Activated CD8-positive, alpha-beta memory T cell treated with anti-CD3 and anti-CD28 coated beads for 4 hours (primary cell): ENCODE results near the gene MLYCD.

Experiments
- DNase-seq, 2 donors: peaks; one replicate each; pipeline ENCODE4 v3.0.0-alpha.2; 2020; ENCODE audit warnings: low read depth in 2 of 2

MLYCD gene

GRCh38 chr16:83954577-83955016 is 55.7 kb downstream of the MLYCD start:
- DNase-seq, result no peak

- no peak for DNase-seq
Observed at GRCh38 chr16:83955218-83956130, 56.6 kb downstream of the MLYCD start.

DNA sequence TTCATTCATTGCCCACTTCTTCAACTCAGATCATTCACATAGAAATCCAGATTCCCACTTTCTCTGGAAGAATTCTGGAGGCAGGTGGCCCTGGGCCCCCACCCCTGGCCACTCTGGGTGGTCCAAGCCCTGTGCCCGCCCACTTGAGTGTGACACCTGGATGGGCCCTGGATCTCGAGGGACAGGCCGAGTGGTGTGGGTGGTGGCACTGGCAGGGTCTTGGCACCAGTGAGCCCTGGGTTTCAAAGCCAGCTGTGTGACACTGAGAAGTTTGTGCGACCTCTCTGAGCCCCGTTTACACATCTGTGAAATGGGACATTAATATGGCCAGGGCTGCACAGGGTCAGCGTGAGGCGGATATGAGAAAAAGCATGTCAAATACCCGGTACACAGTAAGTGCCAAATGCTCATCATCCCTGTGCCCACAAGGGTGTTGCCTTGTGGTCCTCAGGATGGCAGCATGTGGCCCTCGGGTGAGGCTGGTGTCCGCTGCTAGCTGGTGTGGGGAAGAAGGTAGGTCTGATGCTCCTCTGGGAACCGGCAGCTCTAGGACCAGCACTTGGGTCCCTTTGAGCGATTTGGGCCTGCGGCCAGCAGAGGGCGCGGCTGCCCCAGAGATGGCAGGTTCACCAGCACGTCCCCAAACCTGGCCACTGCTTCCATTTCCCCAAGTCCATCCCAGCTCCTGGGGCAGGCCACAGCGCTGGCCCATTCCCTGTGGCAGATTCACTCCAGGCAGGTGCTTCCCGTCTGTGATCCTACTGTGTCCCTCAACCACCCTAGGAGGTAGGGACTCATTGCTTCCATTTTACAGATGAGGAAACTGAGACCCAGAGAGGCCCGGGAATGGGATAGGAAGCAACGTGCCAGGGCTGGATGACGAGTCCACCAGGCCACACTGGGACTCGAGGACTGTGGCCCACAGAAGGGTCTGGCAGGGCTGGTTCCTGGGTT is 57.7 kb downstream of the MLYCD start:
- DNase-seq, result peak; percentile 19 to 45

GRCh38 chr16:83957296-83957855 is 58.5 kb downstream of the MLYCD start:
- no peak for DNase-seq

DNA sequence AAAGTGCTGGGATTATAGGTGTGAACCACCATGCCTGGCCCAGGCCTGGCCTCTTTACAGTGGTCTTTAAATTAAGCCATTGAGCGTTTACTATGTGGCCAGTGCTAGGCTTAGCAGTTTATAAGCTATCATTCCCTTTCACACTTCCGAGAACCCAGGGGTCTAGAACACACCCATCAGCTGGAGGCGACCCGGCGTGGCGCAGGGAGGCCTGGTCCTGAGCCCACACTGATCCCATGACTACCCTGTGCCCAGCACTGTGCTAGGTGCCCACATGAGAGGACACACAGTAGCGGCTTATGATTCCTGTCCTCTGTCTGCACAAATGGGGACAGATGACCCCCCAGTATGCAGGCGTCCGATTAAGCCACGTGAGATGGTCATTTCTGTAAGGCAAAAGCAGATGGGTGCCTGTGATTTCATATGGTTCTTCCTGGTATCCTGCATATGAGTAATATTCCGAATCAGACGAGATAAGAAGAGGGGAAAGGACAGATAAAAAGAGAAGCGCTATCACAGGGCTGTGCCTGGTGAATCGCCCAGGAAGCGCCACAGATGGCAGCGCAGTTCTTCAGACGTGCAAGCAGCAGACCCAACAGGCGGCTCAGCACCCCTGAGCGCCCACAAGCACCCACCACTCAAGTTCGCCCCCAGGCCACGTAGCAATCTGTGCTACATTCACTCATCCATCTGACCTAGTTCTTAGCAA is 59.4 kb downstream of the MLYCD start:
- no peak for DNase-seq

DNA sequence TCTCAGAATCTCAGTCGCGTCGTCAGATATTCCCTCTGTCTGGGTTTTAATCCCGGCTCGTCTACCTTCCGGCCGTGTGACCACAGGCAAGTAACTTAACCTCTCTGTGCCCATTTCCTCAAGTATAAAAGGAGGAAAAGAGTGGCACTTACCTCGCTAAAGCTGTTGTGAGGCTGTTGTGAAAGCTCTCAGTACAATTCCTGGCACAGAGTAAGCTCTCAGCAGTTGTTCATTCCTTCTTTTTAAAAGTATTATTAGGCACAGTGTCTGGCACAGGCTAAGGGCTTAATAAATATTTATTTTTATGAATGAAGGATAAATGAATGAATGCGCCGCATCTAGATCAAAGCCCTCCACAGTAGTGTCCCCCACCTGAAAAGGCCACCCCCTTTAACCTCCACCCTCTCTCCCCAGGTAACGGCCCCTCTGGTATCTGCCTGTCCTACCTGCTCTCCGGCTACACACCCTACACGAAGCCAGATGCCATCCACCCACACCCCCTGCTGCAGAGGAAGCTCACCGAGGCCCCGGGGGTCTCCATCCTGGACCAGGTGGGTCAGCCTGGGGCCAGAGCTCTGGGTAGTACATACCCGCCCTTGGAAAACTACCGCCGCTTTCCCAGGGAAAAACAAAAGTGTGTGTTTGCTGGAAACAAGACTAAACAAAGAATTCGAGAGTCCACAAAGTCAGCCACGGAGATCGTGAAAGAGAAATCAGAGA is 60.1 kb downstream of the MLYCD start:
- no peak for DNase-seq

DNA sequence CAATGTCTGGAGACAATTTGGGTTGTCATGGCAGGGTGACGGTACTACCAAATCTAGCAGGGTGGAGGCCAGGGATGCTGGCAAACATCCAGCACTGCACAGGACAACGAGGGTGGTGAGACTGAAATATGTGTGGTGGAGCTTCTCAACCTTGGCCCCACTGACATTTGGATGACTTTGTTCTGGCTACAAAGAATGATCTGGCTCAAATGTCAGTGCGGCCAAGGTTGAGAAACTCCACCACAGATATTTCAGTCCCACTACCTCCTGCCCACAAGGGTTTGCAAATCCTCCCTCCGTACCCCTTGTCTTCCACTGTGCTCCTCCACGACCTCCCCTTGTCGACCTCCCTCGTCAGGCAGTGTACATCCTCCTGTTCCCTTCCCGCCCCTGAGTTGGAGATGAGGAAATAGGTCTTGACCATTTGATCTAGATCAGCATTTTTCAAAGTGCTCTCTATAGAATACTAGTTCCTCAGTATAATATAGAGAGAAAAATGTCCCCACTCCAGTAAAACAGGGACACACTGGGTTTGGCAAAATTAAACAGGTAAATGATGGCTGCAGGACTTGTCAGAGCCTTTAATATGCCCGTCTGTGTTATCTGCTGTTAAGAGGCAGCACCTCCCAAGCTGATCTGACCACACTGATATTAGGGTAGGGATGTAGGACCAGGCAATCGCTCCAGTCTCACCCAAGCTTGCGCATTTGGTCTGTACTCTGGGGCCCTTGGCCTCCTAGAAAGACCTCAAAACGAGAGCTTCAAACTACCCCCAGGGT is 60.9 kb downstream of the MLYCD start:
- no peak for DNase-seq

DNA sequence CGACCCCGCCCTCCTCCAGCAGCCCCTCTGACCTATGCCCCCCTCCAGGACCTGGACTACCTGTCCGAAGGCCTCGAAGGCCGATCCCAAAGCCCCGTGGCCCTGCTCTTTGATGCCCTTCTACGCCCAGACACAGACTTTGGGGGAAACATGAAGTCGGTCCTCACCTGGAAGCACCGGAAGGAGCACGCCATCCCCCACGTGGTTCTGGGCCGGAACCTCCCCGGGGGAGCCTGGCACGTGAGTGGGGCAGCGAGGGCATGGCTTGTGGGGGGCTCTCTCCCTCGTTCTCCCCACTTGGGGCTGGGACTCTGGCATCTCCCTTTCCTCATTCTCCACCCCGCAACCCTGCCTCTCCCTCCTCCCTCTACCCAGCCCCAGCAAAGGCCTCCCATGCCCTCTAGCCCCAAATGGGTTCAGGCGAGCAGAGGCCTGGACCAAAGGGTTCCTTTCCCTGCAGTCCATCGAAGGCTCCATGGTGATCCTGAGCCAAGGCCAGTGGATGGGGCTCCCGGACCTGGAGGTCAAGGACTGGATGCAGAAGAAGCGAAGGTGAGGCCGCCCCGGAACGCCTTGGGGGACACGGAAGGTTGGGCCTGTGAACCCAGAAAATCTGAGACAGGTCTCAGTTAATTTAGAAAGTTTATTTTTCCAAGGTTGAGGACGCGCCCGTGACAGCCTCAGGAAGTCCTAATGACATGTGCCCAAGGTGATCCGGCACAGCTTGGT is 61.8 kb downstream of the MLYCD start:
- no peak for DNase-seq

DNA sequence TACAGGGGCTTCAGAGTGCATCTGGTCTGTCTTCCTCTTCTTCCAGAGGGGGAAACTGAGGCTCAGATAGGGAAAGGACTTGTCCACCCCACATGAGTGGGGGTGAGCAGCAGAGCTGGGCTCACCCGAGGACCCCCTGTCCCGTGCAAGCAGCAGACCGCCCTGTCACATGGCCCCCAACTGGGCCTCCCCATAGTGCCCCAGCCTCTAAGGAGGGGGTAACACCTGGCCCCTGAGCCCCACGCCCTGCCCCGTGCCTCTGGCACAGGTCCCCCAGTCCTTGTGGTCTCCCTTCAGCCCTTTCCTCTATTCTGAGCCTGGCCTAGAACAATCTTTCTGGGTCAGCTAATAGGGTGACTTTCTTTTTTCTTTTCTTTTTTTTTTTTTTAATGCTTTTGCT is 62.7 kb downstream of the MLYCD start:
- DNase-seq, result no peak

DNA sequence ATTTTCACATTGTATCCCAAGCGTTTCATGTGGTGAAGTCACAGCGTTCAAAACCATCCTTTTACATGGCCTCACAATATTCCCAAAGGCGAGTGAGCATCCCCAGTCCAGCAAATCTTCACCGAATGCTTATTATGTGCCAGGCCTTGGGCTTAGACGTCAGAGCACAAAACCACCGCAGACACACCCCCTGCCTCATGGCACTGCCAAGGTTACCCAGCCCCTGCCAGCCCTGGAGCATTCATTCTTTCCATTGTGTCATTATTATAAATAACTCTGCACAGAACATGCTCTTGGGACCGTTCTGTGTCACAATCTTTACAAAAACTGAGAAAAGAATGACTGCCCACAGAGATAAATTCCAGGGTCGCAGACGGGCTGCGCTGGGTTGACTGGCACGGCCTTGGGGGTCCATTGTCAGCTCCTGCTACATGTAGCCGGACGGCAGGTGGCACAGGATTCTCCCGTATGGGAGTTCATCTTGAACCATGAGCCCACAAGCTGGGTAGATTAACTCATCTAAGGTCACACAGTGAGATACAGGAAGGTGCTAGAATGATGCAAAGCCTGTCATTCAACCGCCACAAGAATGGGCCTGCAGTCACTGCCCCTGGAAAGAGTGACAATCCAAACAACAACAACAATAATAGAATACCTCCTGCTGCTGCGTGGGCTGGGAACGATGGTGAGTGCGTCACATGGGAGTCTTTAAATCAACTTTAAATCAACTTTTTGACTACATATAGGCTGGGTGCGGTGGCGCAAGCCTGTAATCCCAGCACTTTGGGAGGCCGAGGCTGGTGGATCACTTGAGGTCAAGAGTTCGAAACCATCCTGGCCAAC is 64.6 kb downstream of the MLYCD start:
- DNase-seq, result no peak

DNA sequence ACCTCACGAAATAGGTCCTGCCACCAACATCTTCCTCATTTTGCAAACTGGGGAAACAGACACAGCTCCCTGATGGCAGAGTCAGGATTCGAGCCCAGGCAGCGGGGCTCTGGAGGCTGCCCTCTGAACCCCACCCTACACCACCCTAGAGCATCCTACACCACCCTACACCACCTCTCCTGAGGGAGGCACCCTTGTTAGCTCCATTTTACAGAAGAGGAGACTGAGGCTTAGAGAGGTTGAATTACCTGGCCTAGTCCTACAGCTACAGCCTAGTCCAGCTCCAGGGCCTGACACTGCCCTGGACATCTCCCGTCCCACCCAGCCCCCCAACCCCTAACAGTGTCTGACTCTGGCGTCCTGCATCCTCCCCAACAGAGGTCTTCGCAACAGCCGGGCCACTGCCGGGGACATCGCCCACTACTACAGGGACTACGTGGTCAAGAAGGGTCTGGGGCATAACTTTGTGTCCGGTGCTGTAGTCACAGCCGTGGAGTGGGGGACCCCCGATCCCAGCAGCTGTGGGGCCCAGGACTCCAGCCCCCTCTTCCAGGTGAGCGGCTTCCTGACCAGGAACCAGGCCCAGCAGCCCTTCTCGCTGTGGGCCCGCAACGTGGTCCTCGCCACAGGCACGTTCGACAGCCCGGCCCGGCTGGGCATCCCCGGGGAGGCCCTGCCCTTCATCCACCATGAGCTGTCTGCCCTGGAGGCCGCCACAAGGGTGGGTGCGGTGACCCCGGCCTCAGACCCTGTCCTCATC is 65.9 kb downstream of the MLYCD start:
- DNase-seq, result no peak

DNA sequence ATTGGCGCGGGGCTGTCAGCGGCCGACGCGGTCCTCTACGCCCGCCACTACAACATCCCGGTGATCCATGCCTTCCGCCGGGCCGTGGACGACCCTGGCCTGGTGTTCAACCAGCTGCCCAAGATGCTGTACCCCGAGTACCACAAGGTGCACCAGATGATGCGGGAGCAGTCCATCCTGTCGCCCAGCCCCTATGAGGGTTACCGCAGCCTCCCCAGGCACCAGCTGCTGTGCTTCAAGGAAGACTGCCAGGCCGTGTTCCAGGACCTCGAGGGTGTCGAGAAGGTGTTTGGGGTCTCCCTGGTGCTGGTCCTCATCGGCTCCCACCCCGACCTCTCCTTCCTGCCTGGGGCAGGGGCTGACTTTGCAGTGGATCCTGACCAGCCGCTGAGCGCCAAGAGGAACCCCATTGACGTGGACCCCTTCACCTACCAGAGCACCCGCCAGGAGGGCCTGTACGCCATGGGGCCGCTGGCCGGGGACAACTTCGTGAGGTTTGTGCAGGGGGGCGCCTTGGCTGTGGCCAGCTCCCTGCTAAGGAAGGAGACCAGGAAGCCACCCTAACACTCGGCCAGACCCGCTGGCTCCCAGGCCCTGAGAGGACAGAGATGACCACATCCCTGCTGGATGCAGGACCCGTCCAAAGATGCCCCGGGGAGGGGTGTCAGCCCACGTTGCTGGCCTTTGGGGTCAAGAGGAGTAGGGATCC is 66.7 kb downstream of the MLYCD start:
- no peak for DNase-seq

GRCh38 chr16:83966153-83966696 is 67.3 kb downstream of the MLYCD start:
- no peak for DNase-seq

- no peak for DNase-seq
Observed at GRCh38 chr16:83967091-83967490, 68.2 kb downstream of the MLYCD start.

DNA sequence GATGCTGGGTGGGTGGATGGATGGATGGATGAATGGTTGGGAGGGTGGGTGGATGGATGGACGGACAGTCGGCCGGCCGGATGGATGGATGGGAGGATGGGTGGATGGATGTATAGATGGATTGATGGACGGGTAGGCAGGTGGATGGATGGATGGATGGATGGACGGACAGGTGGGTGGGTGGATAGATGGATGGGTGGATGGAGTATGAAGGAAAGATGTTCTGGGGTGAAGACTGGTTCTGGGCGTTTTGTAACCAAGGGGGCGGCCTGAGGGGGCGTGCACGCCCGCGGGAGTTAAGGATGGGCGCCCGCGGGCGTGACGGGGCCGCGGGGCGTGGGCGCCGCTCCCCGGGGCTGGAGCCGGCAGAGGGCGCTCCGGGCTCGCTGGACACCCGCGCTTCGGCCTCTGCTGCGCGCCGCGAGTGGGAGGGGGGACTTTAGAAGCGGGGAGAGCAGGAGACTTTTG is 69.0 kb downstream of the MLYCD start, which contains the start of gene NECAB2:
TSS of gene NECAB2 (plus strand) at position 407 of the 468 bp plus-strand sequence. CDS start 405 bp downstream, outside the sequence.
- DNase-seq, result no peak

- DNase-seq, result no peak
Observed at GRCh38 chr16:83968306-83968851, 69.5 kb downstream of the MLYCD start.
